ENCODE measurements around the gene MORF4L1.

DNA sequence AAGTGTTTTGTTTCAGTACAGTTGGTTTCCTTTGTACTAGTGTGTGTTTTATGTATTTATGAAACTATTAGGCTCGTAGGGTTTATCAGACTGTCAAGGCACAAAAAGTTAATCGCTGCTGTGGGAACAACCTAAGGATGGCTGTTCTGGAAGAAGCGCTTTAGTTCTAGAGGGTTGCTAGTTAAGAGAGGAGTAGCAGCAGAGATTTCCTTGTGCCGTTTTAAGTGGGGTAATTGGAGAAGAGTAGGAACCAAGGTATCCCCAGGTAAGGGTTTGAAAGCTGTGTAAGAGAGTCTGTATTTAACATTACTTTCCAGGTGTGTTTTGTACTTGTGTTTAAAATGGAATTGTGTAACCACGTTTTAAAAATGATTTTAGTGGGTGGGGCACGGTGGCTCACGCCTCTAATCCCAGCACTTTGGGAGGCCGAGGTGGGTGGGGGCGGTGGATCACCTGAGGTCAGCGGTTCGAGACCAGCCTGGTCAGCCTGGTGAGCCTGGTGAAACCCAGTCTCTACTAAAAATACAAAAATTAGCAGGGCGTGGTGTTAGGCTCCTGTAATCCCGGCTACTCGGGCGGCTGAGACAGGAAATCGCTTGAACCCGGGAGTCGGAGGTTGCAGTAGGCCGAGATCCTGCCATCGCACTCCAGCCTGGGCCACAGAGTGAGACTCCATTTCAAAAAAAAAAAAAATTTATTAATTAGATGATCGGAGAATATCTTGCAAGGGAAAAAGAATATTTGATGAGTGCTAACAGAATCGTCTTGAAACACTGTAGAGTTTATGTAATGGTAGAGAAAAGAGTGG is 2.6 kb downstream of the MORF4L1 start:
- TF ChIP-seq EP300 (IDR thresholded peaks at IDR 0.05): no peak
- TF ChIP-seq, protein P1, sequence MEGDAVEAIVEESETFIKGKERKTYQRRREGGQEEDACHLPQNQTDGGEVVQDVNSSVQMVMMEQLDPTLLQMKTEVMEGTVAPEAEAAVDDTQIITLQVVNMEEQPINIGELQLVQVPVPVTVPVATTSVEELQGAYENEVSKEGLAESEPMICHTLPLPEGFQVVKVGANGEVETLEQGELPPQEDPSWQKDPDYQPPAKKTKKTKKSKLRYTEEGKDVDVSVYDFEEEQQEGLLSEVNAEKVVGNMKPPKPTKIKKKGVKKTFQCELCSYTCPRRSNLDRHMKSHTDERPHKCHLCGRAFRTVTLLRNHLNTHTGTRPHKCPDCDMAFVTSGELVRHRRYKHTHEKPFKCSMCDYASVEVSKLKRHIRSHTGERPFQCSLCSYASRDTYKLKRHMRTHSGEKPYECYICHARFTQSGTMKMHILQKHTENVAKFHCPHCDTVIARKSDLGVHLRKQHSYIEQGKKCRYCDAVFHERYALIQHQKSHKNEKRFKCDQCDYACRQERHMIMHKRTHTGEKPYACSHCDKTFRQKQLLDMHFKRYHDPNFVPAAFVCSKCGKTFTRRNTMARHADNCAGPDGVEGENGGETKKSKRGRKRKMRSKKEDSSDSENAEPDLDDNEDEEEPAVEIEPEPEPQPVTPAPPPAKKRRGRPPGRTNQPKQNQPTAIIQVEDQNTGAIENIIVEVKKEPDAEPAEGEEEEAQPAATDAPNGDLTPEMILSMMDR (IDR thresholded peaks at IDR 0.05): no peak

All from tibial nerve (tissue), 4 donors.